GM23338 (cell line): Measurements from ENCODE around the gene TRIM37. TPM values are rescaled to one million over a fixed set of nuclear protein-coding genes. Genes with fewer than 3 reads are reported as not detected.

Experiments
- ATAC-seq: fragments of 200-7000 bp; cut with Tn5 transposase; 3 replicates; pipeline ENCODE4 v1.9.1; 2020
- DNase-seq: peaks from one replicate; pipeline ENCODE4 v3.0.0-alpha.2; 2015; ENCODE audit warnings: low spot score
- H2AFZ ChIP-seq: fragments of 200-600 bp; sonication (generic); 2 replicates; pipeline ENCODE4 v1.8.0; 2016; ENCODE audit warnings: antibody characterized with exemption, mild to moderate bottlenecking, moderate library complexity
- H3F3A ChIP-seq: fragments of 200-600 bp; sonication (generic); replicated peaks from 2 replicates; pipeline ENCODE4 v1.8.0; 2017; ENCODE audit warnings: antibody characterized with exemption, mixed run types, low read depth
- H3K27ac ChIP-seq: fragments of 200-600 bp; sonication (generic); 2 replicates; pipeline ENCODE4 v1.6.1; 2016; ENCODE audit warnings: low read depth
- H3K27me3 ChIP-seq: fragments of 200-600 bp; sonication (generic); 2 replicates; pipeline ENCODE4 v1.8.0; 2016; ENCODE audit warnings: mild to moderate bottlenecking, mixed run types, moderate library complexity; ENCODE audit not compliant: insufficient read depth
- H3K36me3 ChIP-seq: fragments of 200-600 bp; sonication (generic); 2 replicates; pipeline ENCODE4 v1.8.0; 2016; ENCODE audit warnings: mild to moderate bottlenecking; ENCODE audit not compliant: insufficient read depth
- H3K4me1 ChIP-seq: fragments of 200-600 bp; sonication (generic); 2 replicates; pipeline ENCODE4 v1.8.0; 2016; ENCODE audit warnings: mild to moderate bottlenecking, moderate library complexity; ENCODE audit not compliant: insufficient read depth
- H3K4me2 ChIP-seq: fragments of 200-600 bp; sonication (generic); 2 replicates; pipeline ENCODE4 v1.7.1; 2017; ENCODE audit warnings: mixed run types
- H3K4me3 ChIP-seq: fragments of 200-600 bp; sonication (generic); 2 replicates; pipeline ENCODE4 v1.6.1; 2016; ENCODE audit warnings: mixed run types
- H3K79me2 ChIP-seq: fragments of 200-600 bp; sonication (generic); replicated peaks from 2 replicates; pipeline ENCODE4 v1.8.0; 2017; ENCODE audit warnings: mild to moderate bottlenecking; ENCODE audit not compliant: insufficient read depth
- H3K9me2 ChIP-seq: fragments of 200-600 bp; sonication (generic); 2 replicates; pipeline ENCODE4 v1.8.0; 2017; ENCODE audit not compliant: insufficient read depth
- H4K20me1 ChIP-seq: fragments of 200-600 bp; sonication (generic); replicated peaks from 2 replicates; pipeline ENCODE4 v1.8.0; 2017; ENCODE audit warnings: mild to moderate bottlenecking; ENCODE audit not compliant: insufficient read depth
- H3K27ac Mint-ChIP-seq: 2 replicates; pipeline ENCODE4 v1.8.0; 2020; ENCODE audit warnings: inconsistent platforms, mild to moderate bottlenecking, moderate library complexity, mixed read lengths
- H3K27me3 Mint-ChIP-seq: 3 replicates; pipeline ENCODE4 v1.8.0; 2022; ENCODE audit warnings: low read depth, mild to moderate bottlenecking, moderate library complexity, mixed read lengths, inconsistent platforms; ENCODE audit not compliant: insufficient read depth, poor library complexity
- H3K36me3 Mint-ChIP-seq: 3 replicates; pipeline ENCODE4 v1.8.0; 2021; ENCODE audit warnings: low read depth, mild to moderate bottlenecking, inconsistent platforms, moderate library complexity, mixed read lengths
- H3K4me1 Mint-ChIP-seq: 3 replicates; pipeline ENCODE4 v1.8.0; 2020; ENCODE audit warnings: mild to moderate bottlenecking, inconsistent platforms, mixed read lengths
- H3K4me3 Mint-ChIP-seq: 3 replicates; pipeline ENCODE4 v1.8.0; 2021; ENCODE audit warnings: moderate library complexity, mild to moderate bottlenecking, inconsistent platforms, mixed read lengths
- H3K9me3 Mint-ChIP-seq: 3 replicates; pipeline ENCODE4 v1.8.0; 2020; ENCODE audit warnings: moderate library complexity, mild to moderate bottlenecking, inconsistent platforms, mixed read lengths
- CREB1 ChIP-seq: fragments of 250-450 bp; sonication (Bioruptor Pico); IDR thresholded peaks from 2 replicates; pipeline ENCODE4 v1.5.0; 2020; ENCODE audit warnings: low read depth, mild to moderate bottlenecking, moderate library complexity
- CTCF ChIP-seq, 2 experiments: fragments of 200-600 bp in 1 of 2; sonication (generic) in 1 of 2; conservative IDR thresholded peaks; 2 replicates each; pipeline versions ENCODE4 v1.5.1 to v1.6.1; 2016 to 2017; ENCODE audit warnings: antibody characterized with exemption in 2 of 2, low read depth in 2 of 2, mild to moderate bottlenecking in 2 of 2, moderate library complexity in 1 of 2
- ETS1 ChIP-seq: IDR thresholded peaks from 2 replicates; pipeline ENCODE4 v1.6.1; 2016; ENCODE audit warnings: antibody characterized with exemption
- EZH2 ChIP-seq: fragments of 200-600 bp; sonication (generic); IDR thresholded peaks from one replicate; pipeline ENCODE4 v1.8.0; 2017; ENCODE audit warnings: antibody characterized with exemption, mild to moderate bottlenecking, low read depth; ENCODE audit not compliant: unreplicated experiment
- EZH2phosphoT487 ChIP-seq: fragments of 200-600 bp; sonication (generic); IDR thresholded peaks from one replicate; pipeline ENCODE4 v1.8.1; 2018; ENCODE audit warnings: antibody characterized with exemption; ENCODE audit not compliant: unreplicated experiment
- JUNB ChIP-seq: IDR thresholded peaks from one replicate; pipeline ENCODE4 v1.6.1; 2016; ENCODE audit warnings: antibody characterized with exemption; ENCODE audit not compliant: unreplicated experiment
- NANOG ChIP-seq: IDR thresholded peaks from 2 replicates; pipeline ENCODE4 v1.6.1; 2016; ENCODE audit warnings: antibody characterized with exemption, borderline replicate concordance
- POLR2AphosphoS5 ChIP-seq: IDR thresholded peaks from 2 replicates; pipeline ENCODE4 v1.6.1; 2016; ENCODE audit warnings: antibody characterized with exemption, low read depth
- REST ChIP-seq: IDR thresholded peaks from one replicate; pipeline ENCODE4 v1.6.1; 2018; ENCODE audit warnings: antibody characterized with exemption; ENCODE audit not compliant: unreplicated experiment
- STAT1 ChIP-seq: IDR thresholded peaks from one replicate; pipeline ENCODE4 v1.6.1; 2016; ENCODE audit warnings: antibody characterized with exemption; ENCODE audit not compliant: unreplicated experiment
- ZNF114 ChIP-seq: fragments of 250-450 bp; sonication (Bioruptor Pico); IDR thresholded peaks from 2 replicates; pipeline ENCODE4 v1.5.0; 2020; ENCODE audit warnings: mild to moderate bottlenecking, moderate library complexity
- ZNF331 ChIP-seq: fragments of 250-450 bp; sonication (Bioruptor Pico); IDR thresholded peaks from 2 replicates; pipeline ENCODE4 v1.5.0; 2020; ENCODE audit warnings: low read depth, mild to moderate bottlenecking, moderate library complexity
- polyA plus RNA-seq: library from polyadenylated mRNA; unstranded; fragments of >200 nt; fragmentation: Nextera tagmentation; extraction: Ambion mirVana; gene quantifications from 2 replicates; pipeline ENCODE4 v1.2.1, GENCODE V29; 2016
- total RNA-seq: library from RNA; depleted of rRNA; stranded (reverse); fragments of >200 nt; shearing (Covaris generic); gene quantifications from 2 replicates; pipeline ENCODE4 v1.2.3, GENCODE V29; 2014

The TRIM37 gene
- total and polyA plus RNA-seq, 2 experiments from 2014 or later = 61.1 to 71.2 TPM

GRCh38 chr17:58989629-58990028 is 117.1 kb downstream of the TRIM37 start:
- no peak for DNase-seq
- Mint-ChIP-seq H3K4me1 (peaks cover 38% of the 10 kb centered on the region), H3K36me3 (peaks cover 2% of the 10 kb centered on the region; the same call in 1 of the 3 replicates), H3K27me3 (peaks cover 8% of the 10 kb centered on the region), H3K9me3 (no peaks in the 10 kb centered on the region; the same call in 2 of the 3 replicates), H3K4me3 (no peak overlapping the region), H3K27ac (no peak overlapping the region)
- Histone ChIP-seq H3K4me3 (no peak overlapping the region), H3K27ac (no peak overlapping the region), H3K36me3 (no peaks in the 10 kb centered on the region), H3K9me2 (no peaks in the 10 kb centered on the region), H2AFZ (no peak overlapping the region), H3K4me1 (0 out of 2 replicates have a peak, but pooled peaks cover 6% of the 10 kb centered on the region), H3F3A (no peaks in the 10 kb centered on the region; the same call in 1 of the 2 replicates), H3K27me3 (no peaks in the 10 kb centered on the region), H3K4me2 (no peak overlapping the region), H3K79me2 (no peaks in the 10 kb centered on the region), H4K20me1 (0 out of 2 replicates have a peak, but pooled peaks cover 3% of the 10 kb centered on the region)
- ATAC-seq = no peak
- no peak for TF ChIP-seq ZNF114 (CRISPR knock-in tag)
- TF ChIP-seq STAT1 = no peak
- TF ChIP-seq CREB1 (CRISPR knock-in tag) = no peak
- no peak for TF ChIP-seq CTCF (conservative IDR thresholded peaks at IDR 0.05; ENCODE audit: low read depth in 2 of 2)
- TF ChIP-seq EZH2 = no peak

GRCh38 chr17:58985971-58986370 is 120.7 kb downstream of the TRIM37 start:
- H3K27me3 Mint-ChIP-seq = peaks cover 8% of the 10 kb centered on the region
- peaks cover 28% of the 10 kb centered on the region for H3K4me1 Mint-ChIP-seq
- no peak overlapping the region for H3K4me3 Mint-ChIP-seq
- no peaks in the 10 kb centered on the region for H3K9me2 ChIP-seq
- H3K79me2 ChIP-seq = no peaks in the 10 kb centered on the region
- 0 out of 2 replicates have a peak, but pooled peaks cover 6% of the 10 kb centered on the region for H3K4me1 ChIP-seq
- no peak overlapping the region for H3K27ac ChIP-seq
- no peak overlapping the region for H3K4me3 ChIP-seq
- no peaks in the 10 kb centered on the region for H3K36me3 ChIP-seq
- no peaks in the 10 kb centered on the region for H3K36me3 Mint-ChIP-seq
- no peak overlapping the region for H2AFZ ChIP-seq
- H3K27ac Mint-ChIP-seq = no peak overlapping the region
- H3K4me2 ChIP-seq = no peak overlapping the region
- H3K27me3 ChIP-seq = no peaks in the 10 kb centered on the region
- no peaks in the 10 kb centered on the region; the same call in 1 of the 2 replicates for H3F3A ChIP-seq
- H4K20me1 ChIP-seq = no peaks in the 10 kb centered on the region
- no peak for ATAC-seq
- DNase-seq = no peak
- TF ChIP-seq ZNF114 (CRISPR knock-in tag) (no peak), NANOG (no peak), REST (no peak), ETS1 (no peak), STAT1 (no peak), EZH2 (no peak), JUNB (no peak), EZH2phosphoT487 (no peak), POLR2AphosphoS5 (no peak), CREB1 (CRISPR knock-in tag) (no peak), ZNF331 (CRISPR knock-in tag) (no peak), CTCF (conservative IDR thresholded peaks at IDR 0.05; ENCODE audit: low read depth in 2 of 2) (no peak)
- H3K9me3 Mint-ChIP-seq = no peaks in the 10 kb centered on the region; the same call in 2 of the 3 replicates
